ENCODE measurements around the gene SLC35F3.

DNA sequence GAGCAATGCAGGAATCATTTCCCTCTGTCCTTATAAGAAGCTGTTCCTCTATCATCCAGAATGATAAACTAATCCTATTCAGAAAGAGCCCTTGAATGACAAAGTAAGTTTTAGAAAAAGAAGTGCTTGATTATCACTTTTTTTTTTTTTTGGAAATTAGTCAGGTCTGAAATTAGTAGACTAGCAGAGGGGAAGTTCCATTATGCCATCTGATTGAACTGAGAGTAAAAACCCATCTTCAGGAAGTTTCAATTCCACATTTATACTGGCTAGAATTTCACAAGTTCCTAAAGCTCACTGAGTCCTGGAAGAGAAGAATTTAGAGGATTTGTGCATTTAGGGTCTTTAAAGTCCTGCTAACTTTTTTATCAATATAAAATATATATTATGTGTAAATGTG, 340.0 kb downstream of the SLC35F3 start:
- TF ChIP-seq CTCF (IDR thresholded peaks at IDR 0.05; ENCODE audit: insufficient read depth, low read length, poor library complexity, severe bottlenecking), result no peak
- TF ChIP-seq EZH2phosphoT487 (conservative IDR thresholded peaks at IDR 0.05; ENCODE audit: low read length), result no peak
